Measurements from ENCODE around the gene DNMT3A.
"Not testable (repeated sequence)": the region's sequence is repeated elsewhere in the genome, so short reads cannot be mapped to it uniquely, and the experiment has no call there.

The DNMT3A gene

GRCh38 chr2:25215232-25215631 is 126.5 kb downstream of the DNMT3A start:
- Histone ChIP-seq H4K91ac (ENCODE audit: low read depth, low read length, poor library complexity) (no peak overlapping the region), H3K4me3 (ENCODE audit: low read length in 2 of 2) (peak overlapping the region in 1 of 2 donors; percentile 70)

GRCh38 chr2:25213229-25213628 is 128.5 kb downstream of the DNMT3A start:
- peaks cover 0 to 2% of the 10 kb centered on the region in 2 donors for H3K9me3 ChIP-seq (replicated peaks in 1 of 2; ENCODE audit: control insufficient read depth in 2 of 2, insufficient read depth in 1 of 2, low read depth in 1 of 2, low read length in 2 of 2)
- peak overlapping the region; percentile 4 for H2BK12ac ChIP-seq (ENCODE audit: low read length)
- H3K4me3 ChIP-seq (ENCODE audit: low read length in 2 of 2): no peak overlapping the region
- no peak overlapping the region for H2BK120ac ChIP-seq (ENCODE audit: low read depth, low read length)
- H3K27ac ChIP-seq (replicated peaks; ENCODE audit: low read length): no peak overlapping the region
- WGBS, 2 donors (ENCODE audit: extremely low coverage in 2 of 2, insufficient read length in 2 of 2, insufficient replicate concordance in 1 of 2): no CpG with 5 or more reads among the region's 8 CpGs
- no peak for DNase-seq (ENCODE audit: low spot score)
- no peak overlapping the region for H4K91ac ChIP-seq (ENCODE audit: low read depth, low read length, poor library complexity)
- H3K9ac ChIP-seq (ENCODE audit: low read depth, low read length, poor library complexity): no peak overlapping the region
- peak overlapping the region; percentile 42 for H2AFZ ChIP-seq (ENCODE audit: low read length)
- H3K14ac ChIP-seq (ENCODE audit: low read length): no peak overlapping the region
- H3K4me1 ChIP-seq (ENCODE audit: control insufficient read depth in 2 of 2, insufficient read depth in 1 of 2, low read depth in 1 of 2, low read length in 2 of 2): peaks cover 0 to 11% of the 10 kb centered on the region in 2 donors
- peak overlapping the region; percentile 86 for H3K23ac ChIP-seq (ENCODE audit: low read depth, low read length, poor library complexity)
- H3K18ac ChIP-seq (ENCODE audit: low read length): no peak overlapping the region
- no peak overlapping the region for H3K4me2 ChIP-seq (ENCODE audit: insufficient read depth, low read length, poor library complexity, severe bottlenecking)
- no peak overlapping the region for H3K4ac ChIP-seq (ENCODE audit: low read length)
- H2AK5ac ChIP-seq (ENCODE audit: low read depth, low read length): peak overlapping the region; percentile 61
- no peaks in the 10 kb centered on the region for H3K79me1 ChIP-seq (ENCODE audit: low read depth, low read length)
- peak overlapping the region; percentile 16 for H2BK5ac ChIP-seq (ENCODE audit: low read length)
- no peak overlapping the region for H2BK15ac ChIP-seq (ENCODE audit: low read length)
- no peak overlapping the region for H4K8ac ChIP-seq (ENCODE audit: low read depth, low read length)
- H3K27me3 ChIP-seq (ENCODE audit: control insufficient read depth in 3 of 3, insufficient read depth in 3 of 3, low read depth in 1 of 3, low read length in 3 of 3): peaks cover 0 to 11% (median 0%) of the 10 kb centered on the region in 3 experiments
- no peaks in the 10 kb centered on the region for H3K36me3 ChIP-seq (replicated peaks in 1 of 2; ENCODE audit: control insufficient read depth in 2 of 2, insufficient read depth in 2 of 2, low read length in 2 of 2)

More at GRCh38 chr2:25215232-25215631, 126.5 kb downstream of the DNMT3A start:
- H3K36me3 ChIP-seq (replicated peaks in 1 of 2; ENCODE audit: control insufficient read depth in 2 of 2, insufficient read depth in 2 of 2, low read length in 2 of 2): no peaks in the 10 kb centered on the region
- no peak overlapping the region for H4K8ac ChIP-seq (ENCODE audit: low read depth, low read length)
- no CpG with 5 or more reads among the region's 5 CpGs for WGBS, 2 donors (ENCODE audit: extremely low coverage in 2 of 2, insufficient read length in 2 of 2, insufficient replicate concordance in 1 of 2)
- H2BK120ac ChIP-seq (ENCODE audit: low read depth, low read length): no peak overlapping the region
- peaks cover 0 to 1% of the 10 kb centered on the region in 2 donors for H3K4me1 ChIP-seq (ENCODE audit: control insufficient read depth in 2 of 2, insufficient read depth in 1 of 2, low read depth in 1 of 2, low read length in 2 of 2)
- no peak for DNase-seq (ENCODE audit: low spot score)
- H2AK5ac ChIP-seq (ENCODE audit: low read depth, low read length): peak overlapping the region; percentile 98
- H3K27ac ChIP-seq (replicated peaks; ENCODE audit: low read length): peak overlapping the region; percentile 38
- H2BK15ac ChIP-seq (ENCODE audit: low read length): peak overlapping the region; percentile 27
- no peak overlapping the region for H2AFZ ChIP-seq (ENCODE audit: low read length)
- H3K9ac ChIP-seq (ENCODE audit: low read depth, low read length, poor library complexity): no peak overlapping the region
- H3K23ac ChIP-seq (ENCODE audit: low read depth, low read length, poor library complexity): no peak overlapping the region
- no peak overlapping the region for H3K14ac ChIP-seq (ENCODE audit: low read length)
- peaks cover 0 to 2% of the 10 kb centered on the region in 2 donors for H3K9me3 ChIP-seq (replicated peaks in 1 of 2; ENCODE audit: control insufficient read depth in 2 of 2, insufficient read depth in 1 of 2, low read depth in 1 of 2, low read length in 2 of 2)
- H3K27me3 ChIP-seq (ENCODE audit: control insufficient read depth in 3 of 3, insufficient read depth in 3 of 3, low read depth in 1 of 3, low read length in 3 of 3): peaks cover 0 to 11% (median 0%) of the 10 kb centered on the region in 3 experiments
- H3K79me1 ChIP-seq (ENCODE audit: low read depth, low read length): no peaks in the 10 kb centered on the region
- no peak overlapping the region for H2BK12ac ChIP-seq (ENCODE audit: low read length)
- H3K4ac ChIP-seq (ENCODE audit: low read length): no peak overlapping the region
- H3K18ac ChIP-seq (ENCODE audit: low read length): peak overlapping the region; percentile 85
- no peak overlapping the region for H3K4me2 ChIP-seq (ENCODE audit: insufficient read depth, low read length, poor library complexity, severe bottlenecking)
- H2BK5ac ChIP-seq (ENCODE audit: low read length): no peak overlapping the region

- H2BK120ac ChIP-seq (ENCODE audit: low read depth, low read length); H3K36me3 ChIP-seq (replicated peaks in 1 of 2; ENCODE audit: control insufficient read depth in 2 of 2, insufficient read depth in 2 of 2, low read length in 2 of 2); H2AFZ ChIP-seq (ENCODE audit: low read length); H3K27ac ChIP-seq (replicated peaks; ENCODE audit: low read length); H3K23ac ChIP-seq (ENCODE audit: low read depth, low read length, poor library complexity); H3K79me1 ChIP-seq (ENCODE audit: low read depth, low read length); H4K8ac ChIP-seq (ENCODE audit: low read depth, low read length); H3K4me3 ChIP-seq (ENCODE audit: low read length in 2 of 2); H3K9me3 ChIP-seq (replicated peaks in 1 of 2; ENCODE audit: control insufficient read depth in 2 of 2, insufficient read depth in 1 of 2, low read depth in 1 of 2, low read length in 2 of 2); H3K9ac ChIP-seq (ENCODE audit: low read depth, low read length, poor library complexity); H4K91ac ChIP-seq (ENCODE audit: low read depth, low read length, poor library complexity); H3K18ac ChIP-seq (ENCODE audit: low read length); H3K14ac ChIP-seq (ENCODE audit: low read length); H2BK5ac ChIP-seq (ENCODE audit: low read length); DNase-seq (ENCODE audit: low spot score); H2BK15ac ChIP-seq (ENCODE audit: low read length); H2BK12ac ChIP-seq (ENCODE audit: low read length); H2AK5ac ChIP-seq (ENCODE audit: low read depth, low read length); H3K4ac ChIP-seq (ENCODE audit: low read length); H3K4me2 ChIP-seq (ENCODE audit: insufficient read depth, low read length, poor library complexity, severe bottlenecking): not testable (repeated sequence)
- Histone ChIP-seq H3K4me1 (ENCODE audit: control insufficient read depth in 2 of 2, insufficient read depth in 1 of 2, low read depth in 1 of 2, low read length in 2 of 2) (peaks cover 0 to 11% of the 10 kb centered on the region in 2 donors), H3K27me3 (ENCODE audit: control insufficient read depth in 3 of 3, insufficient read depth in 3 of 3, low read depth in 1 of 3, low read length in 3 of 3) (peaks cover 0 to 11% (median 0%) of the 10 kb centered on the region in 3 experiments)
- WGBS, 2 donors (ENCODE audit: extremely low coverage in 2 of 2, insufficient read length in 2 of 2, insufficient replicate concordance in 1 of 2): no CpG with 5 or more reads among the region's 6 CpGs
These were observed 130.8 kb downstream of the DNMT3A start for GRCh38 chr2:25210923-25211322.

GRCh38 chr2:25207078-25207545 is 134.6 kb downstream of the DNMT3A start:
- H4K91ac ChIP-seq (ENCODE audit: low read depth, low read length, poor library complexity): no peak overlapping the region
- no peak overlapping the region for H3K23ac ChIP-seq (ENCODE audit: low read depth, low read length, poor library complexity)
- no peak overlapping the region for H2BK5ac ChIP-seq (ENCODE audit: low read length)
- H2AFZ ChIP-seq (ENCODE audit: low read length): no peak overlapping the region
- no peaks in the 10 kb centered on the region for H3K36me3 ChIP-seq (replicated peaks in 1 of 2; ENCODE audit: control insufficient read depth in 2 of 2, insufficient read depth in 2 of 2, low read length in 2 of 2)
- no peak overlapping the region for H3K27ac ChIP-seq (replicated peaks; ENCODE audit: low read length)
- H2AK5ac ChIP-seq (ENCODE audit: low read depth, low read length): no peak overlapping the region
- no peaks in the 10 kb centered on the region for H3K9me3 ChIP-seq (replicated peaks in 1 of 2; ENCODE audit: control insufficient read depth in 2 of 2, insufficient read depth in 1 of 2, low read depth in 1 of 2, low read length in 2 of 2)
- WGBS, 2 donors (ENCODE audit: extremely low coverage in 2 of 2, insufficient read length in 2 of 2, insufficient replicate concordance in 1 of 2): no CpG with 5 or more reads among the region's 5 CpGs
- no peak overlapping the region for H3K4me2 ChIP-seq (ENCODE audit: insufficient read depth, low read length, poor library complexity, severe bottlenecking)
- peaks cover 0 to 6% (median 0%) of the 10 kb centered on the region in 3 experiments for H3K27me3 ChIP-seq (ENCODE audit: control insufficient read depth in 3 of 3, insufficient read depth in 3 of 3, low read depth in 1 of 3, low read length in 3 of 3)
- no peak overlapping the region for H2BK15ac ChIP-seq (ENCODE audit: low read length)
- no peak overlapping the region for H3K18ac ChIP-seq (ENCODE audit: low read length)
- H3K79me1 ChIP-seq (ENCODE audit: low read depth, low read length): no peaks in the 10 kb centered on the region
- no peak overlapping the region for H2BK12ac ChIP-seq (ENCODE audit: low read length)
- H3K9ac ChIP-seq (ENCODE audit: low read depth, low read length, poor library complexity): no peak overlapping the region
- H3K4me3 ChIP-seq (ENCODE audit: low read length in 2 of 2): no peak overlapping the region
- DNase-seq (ENCODE audit: low spot score): no peak
- H2BK120ac ChIP-seq (ENCODE audit: low read depth, low read length): no peak overlapping the region
- no peak overlapping the region for H3K14ac ChIP-seq (ENCODE audit: low read length)
- peaks cover 0 to 11% of the 10 kb centered on the region in 2 donors for H3K4me1 ChIP-seq (ENCODE audit: control insufficient read depth in 2 of 2, insufficient read depth in 1 of 2, low read depth in 1 of 2, low read length in 2 of 2)
- H4K8ac ChIP-seq (ENCODE audit: low read depth, low read length): no peak overlapping the region
- no peak overlapping the region for H3K4ac ChIP-seq (ENCODE audit: low read length)

Measured in neuronal stem cell (in vitro differentiated cells).